ENCODE data around the gene MMEL1.

DNA sequence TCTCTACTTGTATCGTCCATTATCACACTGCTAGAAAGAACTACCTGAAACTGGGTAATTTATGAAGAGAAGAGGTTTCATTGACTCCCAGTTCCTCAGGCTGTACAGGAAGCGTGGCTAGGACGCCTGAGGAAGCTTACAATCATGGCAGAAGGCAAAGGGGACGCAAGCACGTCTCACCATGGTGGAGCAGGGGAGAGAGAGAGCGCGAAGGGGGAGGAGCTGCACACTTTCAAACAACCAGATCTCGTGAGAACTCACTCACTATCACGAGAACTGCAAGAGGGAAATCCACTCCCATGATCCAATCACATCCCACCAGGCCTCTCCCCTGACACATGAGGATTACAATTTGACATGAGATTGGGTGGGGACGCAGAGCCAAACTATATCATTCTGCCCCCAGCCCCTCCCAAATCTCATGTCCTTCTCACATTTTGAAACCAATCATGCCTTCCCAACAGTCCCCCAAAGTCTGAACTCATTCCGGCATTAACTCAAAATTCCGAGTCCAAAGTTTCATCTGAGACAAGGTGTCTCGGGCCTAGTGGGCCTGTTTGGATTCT, 8.0 kb downstream of the MMEL1 start:
- no peak for TF ChIP-seq EZH2phosphoT487 (IDR thresholded peaks at IDR 0.05; ENCODE audit: borderline replicate concordance, low read depth, low read length)
- TF ChIP-seq, protein P1, sequence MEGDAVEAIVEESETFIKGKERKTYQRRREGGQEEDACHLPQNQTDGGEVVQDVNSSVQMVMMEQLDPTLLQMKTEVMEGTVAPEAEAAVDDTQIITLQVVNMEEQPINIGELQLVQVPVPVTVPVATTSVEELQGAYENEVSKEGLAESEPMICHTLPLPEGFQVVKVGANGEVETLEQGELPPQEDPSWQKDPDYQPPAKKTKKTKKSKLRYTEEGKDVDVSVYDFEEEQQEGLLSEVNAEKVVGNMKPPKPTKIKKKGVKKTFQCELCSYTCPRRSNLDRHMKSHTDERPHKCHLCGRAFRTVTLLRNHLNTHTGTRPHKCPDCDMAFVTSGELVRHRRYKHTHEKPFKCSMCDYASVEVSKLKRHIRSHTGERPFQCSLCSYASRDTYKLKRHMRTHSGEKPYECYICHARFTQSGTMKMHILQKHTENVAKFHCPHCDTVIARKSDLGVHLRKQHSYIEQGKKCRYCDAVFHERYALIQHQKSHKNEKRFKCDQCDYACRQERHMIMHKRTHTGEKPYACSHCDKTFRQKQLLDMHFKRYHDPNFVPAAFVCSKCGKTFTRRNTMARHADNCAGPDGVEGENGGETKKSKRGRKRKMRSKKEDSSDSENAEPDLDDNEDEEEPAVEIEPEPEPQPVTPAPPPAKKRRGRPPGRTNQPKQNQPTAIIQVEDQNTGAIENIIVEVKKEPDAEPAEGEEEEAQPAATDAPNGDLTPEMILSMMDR (conservative IDR thresholded peaks at IDR 0.05; ENCODE audit: low read length) = no peak

Data from OCI-LY7 (cell line).